ENCODE data around the gene WWTR1. TPM values are rescaled to one million over a fixed set of nuclear protein-coding genes. Genes with fewer than 3 reads are reported as not detected.

WWTR1 gene
- polyA plus RNA-seq, 1 donor (not counting 4 experiments of a cell fraction or from before 2014, with no cell fraction given), result 77.3 TPM

DNA sequence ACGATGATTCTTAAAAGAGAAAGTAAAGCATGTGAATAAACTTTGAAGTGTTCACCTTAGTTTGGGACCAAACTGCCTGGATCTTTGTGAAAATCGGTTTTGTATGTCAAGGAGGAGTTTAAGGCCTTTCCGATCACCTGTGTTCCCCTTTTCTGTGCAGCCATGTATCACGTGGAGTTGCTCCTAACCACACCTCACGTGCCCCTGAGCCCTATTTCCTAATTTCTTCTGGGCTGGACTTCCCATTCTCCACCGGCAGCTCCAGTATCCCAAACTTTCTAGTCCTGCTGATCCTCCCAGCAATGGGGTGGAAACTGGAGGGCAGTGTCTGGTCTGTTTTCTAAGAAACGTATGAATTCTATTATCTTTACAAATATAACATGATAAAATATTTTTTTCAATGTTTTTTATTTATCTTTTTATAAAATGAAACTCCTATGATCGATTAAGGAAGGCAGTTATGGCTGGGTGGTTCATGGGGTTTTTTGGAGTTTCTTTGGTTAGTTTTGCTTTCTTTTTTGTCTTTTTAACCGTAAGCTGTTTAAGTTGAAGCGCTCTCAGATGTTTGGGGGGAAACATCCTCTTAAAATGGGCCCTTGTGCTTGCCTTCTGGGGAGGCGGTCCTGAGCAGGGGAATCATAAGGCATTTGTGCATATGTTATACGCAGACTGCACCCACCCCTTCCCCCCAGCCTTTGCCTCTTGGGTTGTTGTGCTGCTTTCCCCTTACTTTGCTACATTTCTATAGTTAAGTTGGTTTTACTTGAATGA is 43.6 kb upstream of the WWTR1 start:
- Histone ChIP-seq H3K27ac (ENCODE audit: control insufficient read depth, insufficient read depth, low read length) (no peak overlapping the region), H3K4me1 (ENCODE audit: control insufficient read depth, extremely low read depth, insufficient read depth, low read length) (no peaks in the 10 kb centered on the region), H3K9ac (ENCODE audit: control insufficient read depth, extremely low read depth, insufficient read depth, low read length) (no peak overlapping the region), H4K20me1 (ENCODE audit: control insufficient read depth, extremely low read depth, insufficient read depth, low read length) (no peaks in the 10 kb centered on the region), H2AFZ (ENCODE audit: control insufficient read depth, low read length) (no peak overlapping the region), H3K9me1 (ENCODE audit: control insufficient read depth, extremely low read depth, insufficient read depth, low read length) (no peaks in the 10 kb centered on the region), H3K79me2 (ENCODE audit: control insufficient read depth, insufficient read depth, low read length) (no peaks in the 10 kb centered on the region), H3K4me3 (ENCODE audit: control insufficient read depth in 2 of 3, extremely low read depth in 1 of 3, insufficient read depth in 2 of 3, low read depth in 1 of 3, low read length in 3 of 3) (no peak overlapping the region), H3K36me3 (ENCODE audit: control insufficient read depth in 2 of 2, extremely low read depth in 1 of 2, insufficient read depth in 2 of 2, low read length in 2 of 2) (peaks cover 0 to 2% of the 10 kb centered on the region in 2 experiments), H3K4me2 (ENCODE audit: control insufficient read depth, extremely low read depth, insufficient read depth, low read depth, low read length) (no peak overlapping the region), H3K9me3 (ENCODE audit: control insufficient read depth, low read depth, low read length) (peaks cover 2% of the 10 kb centered on the region), H3K27me3 (ENCODE audit: control insufficient read depth, extremely low read depth, insufficient read depth, low read length) (no peaks in the 10 kb centered on the region)
- FAIRE-seq, result no peak
- dilution Hi-C loops (cut with MboI; ENCODE audit: extremely low pct_ligation_motif_present, low sequenced_read_pairs), result no loop called here
- TF ChIP-seq EZH2 (IDR thresholded peaks at IDR 0.05; ENCODE audit: low read length), result no peak
- TF ChIP-seq, protein P1, sequence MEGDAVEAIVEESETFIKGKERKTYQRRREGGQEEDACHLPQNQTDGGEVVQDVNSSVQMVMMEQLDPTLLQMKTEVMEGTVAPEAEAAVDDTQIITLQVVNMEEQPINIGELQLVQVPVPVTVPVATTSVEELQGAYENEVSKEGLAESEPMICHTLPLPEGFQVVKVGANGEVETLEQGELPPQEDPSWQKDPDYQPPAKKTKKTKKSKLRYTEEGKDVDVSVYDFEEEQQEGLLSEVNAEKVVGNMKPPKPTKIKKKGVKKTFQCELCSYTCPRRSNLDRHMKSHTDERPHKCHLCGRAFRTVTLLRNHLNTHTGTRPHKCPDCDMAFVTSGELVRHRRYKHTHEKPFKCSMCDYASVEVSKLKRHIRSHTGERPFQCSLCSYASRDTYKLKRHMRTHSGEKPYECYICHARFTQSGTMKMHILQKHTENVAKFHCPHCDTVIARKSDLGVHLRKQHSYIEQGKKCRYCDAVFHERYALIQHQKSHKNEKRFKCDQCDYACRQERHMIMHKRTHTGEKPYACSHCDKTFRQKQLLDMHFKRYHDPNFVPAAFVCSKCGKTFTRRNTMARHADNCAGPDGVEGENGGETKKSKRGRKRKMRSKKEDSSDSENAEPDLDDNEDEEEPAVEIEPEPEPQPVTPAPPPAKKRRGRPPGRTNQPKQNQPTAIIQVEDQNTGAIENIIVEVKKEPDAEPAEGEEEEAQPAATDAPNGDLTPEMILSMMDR (optimal IDR thresholded peaks at IDR 0.05 in 1 of 3, IDR thresholded peaks at IDR 0.05 in 1 of 3, conservative IDR thresholded peaks at IDR 0.05 in 1 of 3; ENCODE audit: extremely low read depth in 1 of 3, insufficient read depth in 2 of 3, low read length in 3 of 3), result no peak
- DNase-seq (ENCODE audit: low read depth, low spot score), result no peak

DNA sequence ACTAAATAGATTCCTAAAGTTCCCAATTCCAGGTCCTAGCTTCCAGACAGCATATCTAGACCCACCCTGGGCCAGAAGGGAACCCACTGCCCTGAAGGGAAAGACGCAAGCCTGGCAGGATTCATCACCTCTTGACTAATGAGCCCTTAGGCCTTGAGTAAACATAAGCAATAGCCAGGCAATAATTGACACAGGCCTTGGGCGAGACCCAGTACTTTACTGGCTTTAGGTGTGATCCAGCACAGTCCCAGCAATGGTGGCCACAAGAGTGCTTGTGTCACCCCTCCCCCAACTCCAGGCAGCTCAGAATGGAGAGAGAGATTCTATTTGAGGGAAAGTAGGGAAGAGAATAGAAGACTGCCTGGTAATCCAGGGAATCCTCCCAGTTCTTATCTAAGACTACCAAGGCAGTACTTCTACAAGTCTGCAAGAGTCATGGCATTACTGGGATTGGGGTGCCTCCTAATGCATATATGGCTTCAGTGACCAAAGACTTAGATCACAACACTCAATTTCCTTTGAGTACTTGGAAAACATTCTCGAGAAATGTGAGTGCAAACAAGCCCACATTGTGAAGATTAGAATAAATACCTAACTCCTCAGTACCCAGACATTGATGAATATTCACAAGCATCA is 30.4 kb upstream of the WWTR1 start:
- no peak for TF ChIP-seq EZH2 (IDR thresholded peaks at IDR 0.05; ENCODE audit: low read length)
- TF ChIP-seq, protein P1 (optimal IDR thresholded peaks at IDR 0.05 in 1 of 3, IDR thresholded peaks at IDR 0.05 in 1 of 3, conservative IDR thresholded peaks at IDR 0.05 in 1 of 3; ENCODE audit: extremely low read depth in 1 of 3, insufficient read depth in 2 of 3, low read length in 3 of 3), result no peak
- H3K9ac ChIP-seq (ENCODE audit: control insufficient read depth, extremely low read depth, insufficient read depth, low read length), result no peak overlapping the region
- dilution Hi-C loops (cut with MboI; ENCODE audit: extremely low pct_ligation_motif_present, low sequenced_read_pairs), result no loop called here

More for the DNA sequence above, 30.4 kb upstream of the WWTR1 start:
- Histone ChIP-seq H3K36me3 (ENCODE audit: control insufficient read depth in 2 of 2, extremely low read depth in 1 of 2, insufficient read depth in 2 of 2, low read length in 2 of 2) (no peaks in the 10 kb centered on the region), H3K27ac (ENCODE audit: control insufficient read depth, insufficient read depth, low read length) (no peak overlapping the region), H3K79me2 (ENCODE audit: control insufficient read depth, insufficient read depth, low read length) (no peaks in the 10 kb centered on the region), H3K27me3 (ENCODE audit: control insufficient read depth, extremely low read depth, insufficient read depth, low read length) (no peaks in the 10 kb centered on the region), H3K4me1 (ENCODE audit: control insufficient read depth, extremely low read depth, insufficient read depth, low read length) (peaks cover 3% of the 10 kb centered on the region), H3K9me3 (ENCODE audit: control insufficient read depth, low read depth, low read length) (no peaks in the 10 kb centered on the region), H3K9me1 (ENCODE audit: control insufficient read depth, extremely low read depth, insufficient read depth, low read length) (no peaks in the 10 kb centered on the region), H4K20me1 (ENCODE audit: control insufficient read depth, extremely low read depth, insufficient read depth, low read length) (no peaks in the 10 kb centered on the region), H3K4me3 (ENCODE audit: control insufficient read depth in 2 of 3, extremely low read depth in 1 of 3, insufficient read depth in 2 of 3, low read depth in 1 of 3, low read length in 3 of 3) (no peak overlapping the region), H2AFZ (ENCODE audit: control insufficient read depth, low read length) (no peak overlapping the region), H3K4me2 (ENCODE audit: control insufficient read depth, extremely low read depth, insufficient read depth, low read depth, low read length) (no peak overlapping the region)
- DNase-seq (ENCODE audit: low read depth, low spot score) (no peak), FAIRE-seq (no peak)
